AG09309 (cell line): ENCODE measurements around the gene RGS9.

Source experiments
- DNase-seq: peaks from one replicate; pipeline ENCODE4 v3.0.0-alpha.2; 2010; ENCODE audit warnings: low read depth
- H3K4me3 ChIP-seq: 2 replicates; pipeline ENCODE4 v1.5.1; 2011; ENCODE audit warnings: mild to moderate bottlenecking, low read depth, low read length, moderate library complexity; ENCODE audit not compliant: control insufficient read depth
- CTCF ChIP-seq: IDR thresholded peaks from 2 replicates; pipeline ENCODE4 v1.5.1; 2011; ENCODE audit warnings: mild to moderate bottlenecking, low read depth, low read length, inconsistent platforms; ENCODE audit not compliant: insufficient read depth, control insufficient read depth; ENCODE audit errors: missing control alignments

RGS9 gene

GRCh38 chr17:65172496-65173136 lies 35.4 kb downstream of the RGS9 start:
- no peak for TF ChIP-seq CTCF
- H3K4me3 ChIP-seq: no peak overlapping the region
- no peak for DNase-seq

DNA sequence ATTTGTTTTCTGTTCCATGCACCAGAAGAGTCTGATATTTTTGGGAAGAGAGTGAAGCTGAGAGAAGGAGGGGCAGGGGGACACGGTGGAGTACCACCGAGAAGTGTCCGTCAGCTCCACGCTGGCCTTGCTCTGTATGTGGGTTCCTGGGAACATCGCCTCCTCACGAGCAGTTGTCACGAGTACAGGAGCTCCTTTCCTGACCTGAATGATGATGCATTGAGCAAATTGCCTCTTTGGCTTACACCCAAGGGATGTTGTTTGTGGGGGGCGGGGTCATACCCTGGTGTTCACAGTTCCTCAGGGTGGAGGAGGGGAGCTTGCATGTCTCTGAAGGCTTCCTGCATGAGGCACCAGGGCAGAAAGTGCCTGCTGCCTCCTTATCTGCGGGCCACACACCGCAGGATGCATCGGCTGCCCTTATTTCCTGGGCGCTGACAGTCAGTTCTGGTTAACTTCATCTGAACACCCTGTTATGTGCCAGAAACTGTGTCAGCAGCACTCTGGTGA lies 36.2 kb downstream of the RGS9 start:
- DNase-seq: no peak
- TF ChIP-seq CTCF: no peak

GRCh38 chr17:65173976-65174683 lies 37.0 kb downstream of the RGS9 start:
- no peak for DNase-seq
- H3K4me3 ChIP-seq: no peak overlapping the region
- no peak for TF ChIP-seq CTCF

More for the DNA sequence above, 36.2 kb downstream of the RGS9 start:
- no peak overlapping the region for H3K4me3 ChIP-seq

DNA sequence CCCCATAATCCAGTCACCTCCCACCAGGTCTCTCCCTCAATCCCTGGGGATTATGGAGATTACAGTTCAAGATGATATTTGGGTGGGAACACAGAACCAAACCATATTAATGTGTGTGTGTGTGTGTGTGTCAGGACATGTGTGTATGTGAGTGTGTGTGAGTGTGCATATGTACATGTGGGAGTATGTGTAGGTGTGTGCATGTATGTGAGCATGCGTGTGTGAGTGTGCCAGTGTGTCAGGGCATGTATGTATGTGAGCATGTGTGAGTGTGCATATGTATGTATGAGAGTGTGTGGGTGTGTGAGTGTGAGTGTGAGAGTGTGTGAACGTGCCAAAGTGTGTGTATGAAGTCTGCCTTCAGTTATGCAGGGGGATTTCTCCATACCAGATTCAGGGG lies 37.8 kb downstream of the RGS9 start:
- no peak for TF ChIP-seq CTCF
- DNase-seq: no peak
- no peak overlapping the region for H3K4me3 ChIP-seq

GRCh38 chr17:65175952-65176351 lies 38.8 kb downstream of the RGS9 start:
- no peak for TF ChIP-seq CTCF
- DNase-seq: no peak
- H3K4me3 ChIP-seq: no peak overlapping the region

- no peak for TF ChIP-seq CTCF
- no peak overlapping the region for H3K4me3 ChIP-seq
- DNase-seq: no peak
Observed at GRCh38 chr17:65176646-65177409, 39.7 kb downstream of the RGS9 start.
